GOT3 (cell line): ENCODE measurements around the gene EPC2.
"Not testable (repeated sequence)": the region's sequence is repeated elsewhere in the genome, so short reads cannot be mapped to it uniquely, and the experiment has no call there.

ENCODE experiments used
- DNase-seq: peaks from one replicate; lab custom pipeline; 2025; ENCODE audit warnings: mixed read lengths; lab: John Stamatoyannopoulos, UW

The EPC2 gene

GRCh38 chr2:148674063-148675020 is 29.8 kb downstream of the EPC2 start:
- DNase-seq = no peak

- DNase-seq = no peak
Measured at GRCh38 chr2:148675708-148676107, 31.2 kb downstream of the EPC2 start.

GRCh38 chr2:148678302-148679179 is 34.0 kb downstream of the EPC2 start:
- DNase-seq = not testable (repeated sequence)

GRCh38 chr2:148680462-148680861 is 35.9 kb downstream of the EPC2 start:
- no peak for DNase-seq

GRCh38 chr2:148681443-148681842 is 36.9 kb downstream of the EPC2 start:
- DNase-seq = no peak

GRCh38 chr2:148681862-148682261 is 37.3 kb downstream of the EPC2 start:
- DNase-seq = not testable (repeated sequence)

- DNase-seq = no peak
Measured at GRCh38 chr2:148684507-148684906, 40.0 kb downstream of the EPC2 start.

- no peak for DNase-seq
Measured at GRCh38 chr2:148687543-148687942, 43.0 kb downstream of the EPC2 start.

- not testable (repeated sequence) for DNase-seq
Measured at GRCh38 chr2:148688011-148688410, 43.5 kb downstream of the EPC2 start.

- no peak for DNase-seq
Measured at GRCh38 chr2:148696985-148697384, 52.4 kb downstream of the EPC2 start.

GRCh38 chr2:148699830-148700229 is 55.3 kb downstream of the EPC2 start:
- DNase-seq = no peak

- DNase-seq = no peak
Measured at GRCh38 chr2:148701039-148701438, 56.5 kb downstream of the EPC2 start.

GRCh38 chr2:148701877-148702276 is 57.3 kb downstream of the EPC2 start:
- no peak for DNase-seq

GRCh38 chr2:148702475-148702874 is 57.9 kb downstream of the EPC2 start:
- DNase-seq = no peak

GRCh38 chr2:148704247-148704646 is 59.7 kb downstream of the EPC2 start:
- no peak for DNase-seq

- DNase-seq = no peak
Measured at GRCh38 chr2:148716378-148716920, 71.9 kb downstream of the EPC2 start.

- DNase-seq = no peak
Measured at GRCh38 chr2:148718039-148718438, 73.5 kb downstream of the EPC2 start.

- no peak for DNase-seq
Measured at GRCh38 chr2:148719195-148719749, 74.7 kb downstream of the EPC2 start.

- DNase-seq = no peak
Measured at GRCh38 chr2:148719941-148720436, 75.4 kb downstream of the EPC2 start.

GRCh38 chr2:148720501-148721001 is 76.0 kb downstream of the EPC2 start:
- no peak for DNase-seq

GRCh38 chr2:148721520-148721931 is 77.0 kb downstream of the EPC2 start:
- no peak for DNase-seq
